Activated effector memory CD4-positive, alpha-beta T cell treated with anti-CD3 and anti-CD28 coated beads, Interleukin-2, amount 50 U/mL, for 16 hours (primary cell): ENCODE measurements around the gene SLC16A13.

Experiments
- DNase-seq: peaks from one replicate; pipeline ENCODE4 v3.0.0-alpha.2; 2020

Gene SLC16A13

GRCh38 chr17:7014261-7014994 lies 21.4 kb upstream of the SLC16A13 start:
- DNase-seq, result peak; percentile 99

- DNase-seq, result peak; percentile 93
These were observed 20.5 kb upstream of the SLC16A13 start for GRCh38 chr17:7014995-7015958.

GRCh38 chr17:7016418-7016817 lies 19.4 kb upstream of the SLC16A13 start:
- DNase-seq, result no peak

- DNase-seq, result no peak
These were observed 18.7 kb upstream of the SLC16A13 start for GRCh38 chr17:7016886-7017826.

- DNase-seq, result no peak
These were observed 18.0 kb upstream of the SLC16A13 start for GRCh38 chr17:7017827-7018200.

GRCh38 chr17:7018331-7018964 lies 17.4 kb upstream of the SLC16A13 start:
- DNase-seq, result no peak

- DNase-seq, result no peak
These were observed 16.4 kb upstream of the SLC16A13 start for GRCh38 chr17:7019367-7019766.

GRCh38 chr17:7019839-7020519 lies 15.8 kb upstream of the SLC16A13 start:
- no peak for DNase-seq

GRCh38 chr17:7020894-7021664 lies 14.7 kb upstream of the SLC16A13 start:
- no peak for DNase-seq

GRCh38 chr17:7021993-7022778 lies 13.6 kb upstream of the SLC16A13 start:
- peak; percentile 92 for DNase-seq

GRCh38 chr17:7022781-7023571 lies 12.8 kb upstream of the SLC16A13 start, which contains the start of gene BCL6B:
TSS of gene BCL6B (plus strand) at chr17:7023050. CDS start at chr17:7023672, 622 bp downstream.
- DNase-seq, result no peak

GRCh38 chr17:7023576-7024401 lies 12.0 kb upstream of the SLC16A13 start:
- DNase-seq, result peak; percentile 98

- no peak for DNase-seq
These were observed 11.4 kb upstream of the SLC16A13 start for GRCh38 chr17:7024402-7024785.

GRCh38 chr17:7025245-7025644 lies 10.6 kb upstream of the SLC16A13 start:
- no peak for DNase-seq

- DNase-seq, result no peak
These were observed 9.2 kb upstream of the SLC16A13 start for GRCh38 chr17:7026471-7027115.

- no peak for DNase-seq
These were observed 8.5 kb upstream of the SLC16A13 start for GRCh38 chr17:7027335-7027734.

- no peak for DNase-seq
These were observed 6.7 kb upstream of the SLC16A13 start for GRCh38 chr17:7029096-7029495.

- peak; percentile 83 for DNase-seq
These were observed 6.2 kb upstream of the SLC16A13 start for GRCh38 chr17:7029659-7030058.
